ENCODE results near the gene SUFU.
"Not testable (repeated sequence)": the region's sequence is repeated elsewhere in the genome, so short reads cannot be mapped to it uniquely, and the experiment has no call there.

SUFU gene

GRCh38 chr10:102514487-102515311, 10.9 kb downstream of the SUFU start:
- no peak for DNase-seq (ENCODE audit: low read depth in 2 of 2)

- DNase-seq (ENCODE audit: low read depth in 2 of 2), result no peak
Observed at GRCh38 chr10:102515724-102516123, 12.0 kb downstream of the SUFU start.

DNA sequence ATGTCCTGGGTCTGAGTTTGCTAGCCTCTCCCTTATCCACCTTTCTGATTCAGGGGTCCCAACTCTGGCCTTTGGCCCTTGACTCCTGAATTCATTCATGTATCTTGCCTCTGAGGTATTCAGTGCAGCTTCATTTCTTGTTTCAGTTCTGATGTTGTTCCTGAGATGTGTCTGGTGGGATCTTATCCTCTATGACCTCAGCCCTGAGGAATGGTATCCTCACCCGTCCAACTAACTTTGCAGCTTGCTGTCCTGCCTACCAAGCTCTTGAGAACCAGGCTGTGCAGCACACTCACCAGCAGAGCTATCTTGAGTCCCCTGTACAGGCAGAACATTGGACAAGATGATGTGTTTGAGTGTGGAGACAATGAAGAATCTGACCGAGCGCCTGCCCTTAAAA, 13.8 kb downstream of the SUFU start:
- DNase-seq (ENCODE audit: low read depth in 2 of 2), result no peak

DNA sequence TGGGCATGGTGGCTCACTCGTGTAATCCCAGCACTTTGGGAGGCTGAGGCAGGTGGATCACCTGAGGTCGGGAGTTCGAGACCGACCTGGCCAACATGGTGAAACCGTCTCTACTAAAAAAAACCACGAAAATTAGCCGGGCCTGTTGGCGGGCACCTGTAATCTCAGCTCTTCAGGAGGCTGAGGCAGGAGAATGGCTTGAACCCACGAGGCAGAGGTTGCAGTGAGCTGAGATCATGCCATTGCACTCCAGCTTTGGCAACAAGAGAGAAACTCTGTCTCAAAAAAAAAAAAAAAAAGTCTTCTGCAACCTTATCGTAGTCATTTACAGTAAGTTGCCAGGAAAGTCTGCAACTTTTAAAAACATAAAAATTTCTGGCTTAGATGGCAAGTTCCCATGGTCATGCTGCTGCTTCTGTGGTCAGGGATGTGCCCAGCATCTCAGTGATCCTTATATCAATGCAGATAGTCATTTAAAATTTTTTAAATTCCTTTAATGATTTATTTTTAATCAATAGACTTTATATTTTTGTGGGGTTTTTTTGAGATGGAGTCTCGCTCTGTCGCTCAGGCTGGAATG, 15.6 kb downstream of the SUFU start:
- DNase-seq (ENCODE audit: low read depth in 2 of 2), result no peak

DNA sequence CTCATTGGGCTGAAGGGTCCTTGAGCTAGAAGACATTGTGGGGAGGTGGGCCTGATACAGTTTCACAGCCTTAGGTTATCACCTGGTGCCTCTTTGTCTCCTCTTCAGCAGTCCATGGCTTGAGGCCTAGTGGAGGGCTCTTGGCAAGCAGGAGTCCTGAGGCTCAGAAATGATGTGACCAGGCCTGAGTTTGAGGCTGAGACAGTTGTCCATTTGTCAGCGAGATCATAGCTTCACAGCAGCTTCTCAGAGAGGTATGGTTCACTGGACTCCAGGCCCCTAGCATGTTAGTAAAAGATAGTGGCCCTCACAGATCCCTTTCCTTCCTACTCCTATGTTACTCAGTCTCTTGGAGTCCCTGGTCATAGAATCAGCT, 19.1 kb downstream of the SUFU start:
- DNase-seq (ENCODE audit: low read depth in 2 of 2), result no peak

- no peak for DNase-seq (ENCODE audit: low read depth in 2 of 2)
Observed at GRCh38 chr10:102523250-102524029, 19.7 kb downstream of the SUFU start.

- DNase-seq (ENCODE audit: low read depth in 2 of 2), result no peak
Observed at GRCh38 chr10:102524746-102525145, 21.0 kb downstream of the SUFU start.

- no peak for DNase-seq (ENCODE audit: low read depth in 2 of 2)
Observed at GRCh38 chr10:102527546-102527945, 23.8 kb downstream of the SUFU start.

GRCh38 chr10:102534333-102534732, 30.6 kb downstream of the SUFU start:
- no peak for DNase-seq (ENCODE audit: low read depth in 2 of 2)

DNA sequence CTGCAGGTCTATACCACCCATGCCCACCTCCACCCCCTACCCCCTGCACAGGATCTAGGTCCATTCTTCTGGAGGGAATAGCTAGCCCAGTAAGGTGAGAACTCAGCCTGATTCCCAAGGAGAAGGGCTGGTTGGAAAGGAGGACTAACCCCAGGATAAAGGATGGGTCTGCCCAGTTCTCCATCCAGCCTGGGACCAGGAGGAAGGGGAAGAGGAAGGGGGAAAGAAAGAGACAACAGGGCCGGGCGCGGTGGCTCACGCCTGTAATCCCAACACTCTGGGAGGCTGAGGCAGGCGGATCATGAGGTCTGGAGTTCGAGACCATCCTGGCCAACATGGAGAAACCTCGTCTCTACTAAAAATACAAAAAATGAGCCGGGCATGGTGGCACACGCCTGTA, 31.2 kb downstream of the SUFU start:
- DNase-seq (ENCODE audit: low read depth in 2 of 2), result not testable (repeated sequence)

- DNase-seq (ENCODE audit: low read depth in 2 of 2), result no peak
Observed at GRCh38 chr10:102535481-102536147, 31.8 kb downstream of the SUFU start.

- DNase-seq (ENCODE audit: low read depth in 2 of 2), result no peak
Observed at GRCh38 chr10:102537367-102537766, 33.6 kb downstream of the SUFU start.

DNA sequence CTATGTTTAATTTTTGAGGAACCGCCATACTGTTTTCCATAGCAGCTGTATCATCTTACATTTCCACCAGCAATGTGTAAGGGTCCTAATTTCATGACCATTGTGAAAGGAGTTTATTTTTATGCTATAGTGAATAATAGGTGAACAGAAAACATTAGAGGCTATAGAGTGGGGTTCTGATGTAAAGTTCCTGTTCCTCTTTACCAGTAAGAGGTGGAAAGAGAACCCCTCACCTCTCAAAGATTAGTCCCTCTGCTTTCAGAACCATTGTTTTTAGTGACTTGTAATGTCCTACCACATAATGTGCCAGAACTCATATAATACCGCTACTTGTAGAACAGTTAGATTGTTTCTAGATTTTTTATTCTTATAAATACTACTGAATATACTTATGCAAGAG, 34.2 kb downstream of the SUFU start:
- no peak for DNase-seq (ENCODE audit: low read depth in 2 of 2)

DNA sequence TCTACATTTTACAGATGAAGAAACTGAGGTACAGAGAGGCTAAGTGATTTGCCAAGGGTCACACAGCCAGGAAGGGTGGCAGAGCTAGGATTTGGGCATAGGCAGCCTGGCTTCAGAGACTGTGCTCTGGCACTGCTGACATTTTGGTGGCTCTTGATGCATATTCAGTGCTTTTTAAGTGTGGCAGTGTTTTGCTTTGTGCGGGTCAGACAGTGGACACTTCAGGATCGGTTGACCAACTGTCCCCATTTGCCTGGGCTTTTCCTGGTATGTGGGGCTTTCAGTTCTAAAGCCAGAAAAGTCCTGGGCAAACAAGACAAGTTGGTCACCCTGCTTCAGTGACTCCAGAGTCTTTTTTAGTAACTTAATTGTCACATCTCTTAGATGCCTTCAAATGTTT, 35.0 kb downstream of the SUFU start:
- DNase-seq (ENCODE audit: low read depth in 2 of 2), result no peak

GRCh38 chr10:102540023-102540422, 36.3 kb downstream of the SUFU start:
- DNase-seq (ENCODE audit: low read depth in 2 of 2), result no peak

GRCh38 chr10:102542800-102543418, 39.1 kb downstream of the SUFU start:
- no peak for DNase-seq (ENCODE audit: low read depth in 2 of 2)

DNA sequence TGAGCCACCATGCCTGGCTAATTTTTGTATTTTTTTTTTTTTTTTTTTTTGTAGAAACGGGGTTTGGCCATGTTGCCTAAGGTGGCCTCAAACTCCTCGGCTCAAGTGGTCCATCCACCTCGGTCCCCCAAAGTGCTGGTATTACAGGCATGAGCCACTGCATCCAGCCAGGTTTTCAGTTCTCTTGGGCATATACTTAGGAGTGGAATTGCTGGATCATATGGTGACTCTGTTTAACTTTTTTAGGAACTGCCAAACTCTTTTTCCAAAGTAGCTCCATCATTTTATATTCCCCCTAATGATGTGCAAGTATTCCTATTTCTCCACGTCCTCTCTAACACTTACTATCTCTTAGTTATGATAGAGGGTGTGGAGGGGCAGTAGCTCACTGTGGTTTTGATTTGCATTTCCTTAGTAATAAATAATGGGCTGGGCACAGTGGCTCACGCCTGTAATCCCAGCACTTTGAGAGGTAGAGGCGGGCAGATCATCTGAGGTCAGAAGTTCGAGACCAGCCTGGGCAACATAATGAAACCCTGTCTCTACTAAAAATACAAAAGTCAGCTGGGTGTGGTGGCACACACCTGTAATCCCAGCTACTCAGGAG, 41.6 kb downstream of the SUFU start:
- no peak for DNase-seq (ENCODE audit: low read depth in 2 of 2)

GRCh38 chr10:102545997-102546396, 42.2 kb downstream of the SUFU start:
- DNase-seq (ENCODE audit: low read depth in 2 of 2), result no peak

- DNase-seq (ENCODE audit: low read depth in 2 of 2), result no peak
Observed at GRCh38 chr10:102546606-102547320, 43.0 kb downstream of the SUFU start.

GRCh38 chr10:102549549-102549948, 45.8 kb downstream of the SUFU start:
- DNase-seq (ENCODE audit: low read depth in 2 of 2), result no peak

All from stimulated activated CD8-positive, alpha-beta memory T cell treated with anti-CD3 and anti-CD28 coated beads, Interleukin-2, amount 100 ng/mL, for 1 hour (primary cell).